WTC11 (cell line): ENCODE data around the gene PAOX. TPM values are rescaled to one million over a fixed set of nuclear protein-coding genes. Genes with fewer than 3 reads are reported as not detected.

Experiments
- ATAC-seq: fragments of 200-7000 bp; cut with Tn5 transposase; 2 replicates; pipeline ENCODE4 v1.10.0; 2021; ENCODE audit warnings: mild to moderate bottlenecking, moderate library complexity
- CTCF ChIA-PET: fragments of 300-600 bp; sonication (Branson Sonifier 250); formaldehyde crosslinking; loops from one replicate; lab custom pipeline; 2021; ENCODE audit warnings: antibody characterized with exemption; lab: Charles Lee
- POLR2A ChIA-PET: fragments of 350-600 bp; sonication (Branson Sonifier 250); formaldehyde crosslinking; loops from one replicate; lab custom pipeline; 2021; ENCODE audit warnings: antibody characterized with exemption; lab: Charles Lee
- DNase-seq: peaks from one replicate; pipeline ENCODE4 v3.0.0; 2021; ENCODE audit warnings: low spot score
- H3K27ac Mint-ChIP-seq: 2 replicates; pipeline ENCODE4 v1.8.0; 2021; ENCODE audit warnings: mixed read lengths
- H3K27me3 Mint-ChIP-seq: 2 replicates; pipeline ENCODE4 v1.8.0; 2021; ENCODE audit warnings: low read depth, mild to moderate bottlenecking, moderate library complexity, mixed read lengths
- H3K36me3 Mint-ChIP-seq: 2 replicates; pipeline ENCODE4 v1.8.0; 2021; ENCODE audit warnings: mixed read lengths
- H3K4me1 Mint-ChIP-seq: 2 replicates; pipeline ENCODE4 v1.8.0; 2022; ENCODE audit warnings: mixed read lengths
- H3K4me3 Mint-ChIP-seq: 2 replicates; pipeline ENCODE4 v1.8.0; 2021; ENCODE audit warnings: mild to moderate bottlenecking, moderate library complexity, mixed read lengths
- H3K9me3 Mint-ChIP-seq: 2 replicates; pipeline ENCODE4 v1.8.0; 2021; ENCODE audit warnings: mixed read lengths
- ATF1 ChIP-seq: sonication (generic); formaldehyde crosslinking; IDR thresholded peaks from 2 replicates; pipeline ENCODE4 v1.8.1; 2023; ENCODE audit warnings: mild to moderate bottlenecking, moderate library complexity, missing genetic modification reagents
- FOXK1 ChIP-seq: sonication (generic); formaldehyde crosslinking; IDR thresholded peaks from 2 replicates; pipeline ENCODE4 v1.8.0; 2022; ENCODE audit warnings: mild to moderate bottlenecking, moderate library complexity, missing genetic modification reagents
- GRHL2 ChIP-seq: fragments of 250-450 bp; sonication (Bioruptor Pico); IDR thresholded peaks from 2 replicates; pipeline ENCODE4 v1.8.0; 2022; ENCODE audit warnings: mild to moderate bottlenecking, moderate library complexity; ENCODE audit not compliant: insufficient replicate concordance, severe bottlenecking
- HMGA2 ChIP-seq: fragments of 250-450 bp; sonication (Bioruptor Pico); IDR thresholded peaks from 2 replicates; pipeline ENCODE4 v1.4.0; 2021; ENCODE audit warnings: mild to moderate bottlenecking, moderate library complexity
- NFE2L1 ChIP-seq: sonication (generic); formaldehyde crosslinking; IDR thresholded peaks from 2 replicates; pipeline ENCODE4 v1.8.1; 2023; ENCODE audit warnings: missing genetic modification reagents
- NFYB ChIP-seq: sonication (generic); formaldehyde crosslinking; conservative IDR thresholded peaks from 2 replicates; pipeline ENCODE4 v1.8.0; 2022; ENCODE audit warnings: low read depth, missing genetic modification reagents
- NR1H2 ChIP-seq: sonication (generic); formaldehyde crosslinking; IDR thresholded peaks from 2 replicates; pipeline ENCODE4 v1.9.0; 2021; ENCODE audit warnings: mild to moderate bottlenecking, moderate library complexity, missing genetic modification reagents
- NR2C2 ChIP-seq: sonication (generic); formaldehyde crosslinking; IDR thresholded peaks from 2 replicates; pipeline ENCODE4 v1.8.0; 2022; ENCODE audit warnings: mild to moderate bottlenecking, missing genetic modification reagents
- SMAD3 ChIP-seq: sonication (generic); formaldehyde crosslinking; IDR thresholded peaks from 2 replicates; pipeline ENCODE4 v1.8.0; 2022; ENCODE audit warnings: missing genetic modification reagents, mild to moderate bottlenecking, borderline replicate concordance
- SMAD4 ChIP-seq: sonication (generic); formaldehyde crosslinking; IDR thresholded peaks from 2 replicates; pipeline ENCODE4 v1.8.0; 2022; ENCODE audit warnings: mild to moderate bottlenecking, missing genetic modification reagents
- TCF7 ChIP-seq: sonication (generic); formaldehyde crosslinking; IDR thresholded peaks from 2 replicates; pipeline ENCODE4 v1.8.0; 2022; ENCODE audit warnings: mild to moderate bottlenecking, low read depth, missing genetic modification reagents, moderate library complexity
- ZNF121 ChIP-seq: sonication (generic); formaldehyde crosslinking; IDR thresholded peaks from 2 replicates; pipeline ENCODE4 v1.8.0; 2023; ENCODE audit warnings: missing genetic modification reagents
- ZNF263 ChIP-seq: sonication (generic); formaldehyde crosslinking; IDR thresholded peaks from 2 replicates; pipeline ENCODE4 v1.8.1; 2022; ENCODE audit warnings: low read depth, mild to moderate bottlenecking, moderate library complexity, missing genetic modification reagents
- ZNF317 ChIP-seq: sonication (generic); formaldehyde crosslinking; IDR thresholded peaks from 2 replicates; pipeline ENCODE4 v1.8.1; 2023; ENCODE audit warnings: low read depth, mild to moderate bottlenecking, moderate library complexity, missing genetic modification reagents, borderline replicate concordance
- ZNF671 ChIP-seq: fragments of 250-450 bp; sonication (Bioruptor Pico); IDR thresholded peaks from 2 replicates; pipeline ENCODE4 v1.8.0; 2021; ENCODE audit warnings: mild to moderate bottlenecking
- total RNA-seq: library from RNA; stranded (reverse); gene quantifications from 3 replicates; pipeline ENCODE4 v1.2.3, GENCODE V29; 2021
- TF ChIP-seq, protein P1 (sequence below): fragments of 250-450 bp; sonication (Bioruptor Pico); IDR thresholded peaks from 2 replicates; pipeline ENCODE4 v1.9.0; 2021; ENCODE audit warnings: mild to moderate bottlenecking, borderline replicate concordance
- TF ChIP-seq, protein P2 (sequence below): fragments of 250-450 bp; sonication (Bioruptor Pico); IDR thresholded peaks from 2 replicates; pipeline ENCODE4 v1.9.0; 2021; ENCODE audit warnings: mild to moderate bottlenecking
- TF ChIP-seq, protein P3 (sequence below): fragments of 250-450 bp; sonication (Bioruptor Pico); conservative IDR thresholded peaks from 2 replicates; pipeline ENCODE4 v1.9.0; 2021; ENCODE audit warnings: mild to moderate bottlenecking
- TF ChIP-seq, protein P4 (sequence below): sonication (generic); formaldehyde crosslinking; IDR thresholded peaks from 2 replicates; pipeline ENCODE4 v1.8.0; 2022; ENCODE audit warnings: mild to moderate bottlenecking, missing genetic modification reagents
- TF ChIP-seq, protein P5 (sequence below): fragments of 250-450 bp; sonication (Bioruptor Pico); IDR thresholded peaks from 2 replicates; pipeline ENCODE4 v1.9.0; 2021; ENCODE audit warnings: mild to moderate bottlenecking

PAOX gene
- total RNA-seq, 1 experiment from 2014 or later = 3.6 TPM

DNA sequence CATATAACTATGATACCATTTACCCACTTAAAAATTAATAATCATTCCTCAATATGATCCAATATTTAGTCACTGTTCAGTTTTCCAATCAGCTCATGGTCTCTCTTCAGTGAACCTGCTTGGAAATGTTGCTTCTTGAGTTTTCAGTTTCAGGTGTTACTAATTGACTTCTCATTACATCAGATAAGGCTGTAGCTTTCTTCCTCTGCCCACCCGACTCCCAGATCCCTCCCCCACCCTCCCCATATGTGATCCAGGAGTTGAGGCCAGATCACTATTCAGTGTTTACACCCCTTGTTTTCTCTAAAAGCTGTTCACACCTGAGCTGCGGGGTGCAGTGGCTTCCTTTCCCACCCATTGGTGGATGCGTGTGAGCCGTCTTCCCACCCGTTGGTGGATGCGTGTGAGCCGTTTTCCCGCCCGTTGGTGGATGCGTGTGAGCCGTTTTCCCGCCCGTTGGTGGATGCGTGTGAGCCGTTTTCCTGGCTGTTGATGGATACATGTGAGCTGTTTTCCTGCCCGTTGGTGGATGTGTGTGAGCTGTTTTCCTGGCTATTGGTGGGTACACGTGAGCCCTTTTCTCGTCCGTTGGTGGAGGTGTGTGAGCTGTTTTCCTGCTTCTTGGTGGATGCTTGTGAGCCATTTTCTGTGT, 11.7 kb downstream of the PAOX start:
- Mint-ChIP-seq H3K4me1 (peaks cover 11% of the 10 kb centered on the region), H3K36me3 (peaks cover 4% of the 10 kb centered on the region), H3K27me3 (no peaks in the 10 kb centered on the region; the same call in 1 of the 2 replicates), H3K9me3 (no peaks in the 10 kb centered on the region), H3K27ac (no peak overlapping the region), H3K4me3 (no peak overlapping the region)
- DNase-seq (no peak), ATAC-seq (no peak)
- ChIA-PET POLR2A (no interaction called here), CTCF (interaction anchor here (1.9 kb wide), 1 partner anchor 61 kb away, joined by 5 read pairs; no protein-coding TSS in a partner anchor)
- TF ChIP-seq NR1H2 (CRISPR knock-in tag) (no peak), GRHL2 (CRISPR knock-in tag) (no peak), SMAD3 (CRISPR knock-in tag) (no peak)
- TF ChIP-seq, protein P1, sequence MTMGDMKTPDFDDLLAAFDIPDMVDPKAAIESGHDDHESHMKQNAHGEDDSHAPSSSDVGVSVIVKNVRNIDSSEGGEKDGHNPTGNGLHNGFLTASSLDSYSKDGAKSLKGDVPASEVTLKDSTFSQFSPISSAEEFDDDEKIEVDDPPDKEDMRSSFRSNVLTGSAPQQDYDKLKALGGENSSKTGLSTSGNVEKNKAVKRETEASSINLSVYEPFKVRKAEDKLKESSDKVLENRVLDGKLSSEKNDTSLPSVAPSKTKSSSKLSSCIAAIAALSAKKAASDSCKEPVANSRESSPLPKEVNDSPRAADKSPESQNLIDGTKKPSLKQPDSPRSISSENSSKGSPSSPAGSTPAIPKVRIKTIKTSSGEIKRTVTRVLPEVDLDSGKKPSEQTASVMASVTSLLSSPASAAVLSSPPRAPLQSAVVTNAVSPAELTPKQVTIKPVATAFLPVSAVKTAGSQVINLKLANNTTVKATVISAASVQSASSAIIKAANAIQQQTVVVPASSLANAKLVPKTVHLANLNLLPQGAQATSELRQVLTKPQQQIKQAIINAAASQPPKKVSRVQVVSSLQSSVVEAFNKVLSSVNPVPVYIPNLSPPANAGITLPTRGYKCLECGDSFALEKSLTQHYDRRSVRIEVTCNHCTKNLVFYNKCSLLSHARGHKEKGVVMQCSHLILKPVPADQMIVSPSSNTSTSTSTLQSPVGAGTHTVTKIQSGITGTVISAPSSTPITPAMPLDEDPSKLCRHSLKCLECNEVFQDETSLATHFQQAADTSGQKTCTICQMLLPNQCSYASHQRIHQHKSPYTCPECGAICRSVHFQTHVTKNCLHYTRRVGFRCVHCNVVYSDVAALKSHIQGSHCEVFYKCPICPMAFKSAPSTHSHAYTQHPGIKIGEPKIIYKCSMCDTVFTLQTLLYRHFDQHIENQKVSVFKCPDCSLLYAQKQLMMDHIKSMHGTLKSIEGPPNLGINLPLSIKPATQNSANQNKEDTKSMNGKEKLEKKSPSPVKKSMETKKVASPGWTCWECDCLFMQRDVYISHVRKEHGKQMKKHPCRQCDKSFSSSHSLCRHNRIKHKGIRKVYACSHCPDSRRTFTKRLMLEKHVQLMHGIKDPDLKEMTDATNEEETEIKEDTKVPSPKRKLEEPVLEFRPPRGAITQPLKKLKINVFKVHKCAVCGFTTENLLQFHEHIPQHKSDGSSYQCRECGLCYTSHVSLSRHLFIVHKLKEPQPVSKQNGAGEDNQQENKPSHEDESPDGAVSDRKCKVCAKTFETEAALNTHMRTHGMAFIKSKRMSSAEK (CRISPR knock-in tag) = no peak
- TF ChIP-seq, protein P2, sequence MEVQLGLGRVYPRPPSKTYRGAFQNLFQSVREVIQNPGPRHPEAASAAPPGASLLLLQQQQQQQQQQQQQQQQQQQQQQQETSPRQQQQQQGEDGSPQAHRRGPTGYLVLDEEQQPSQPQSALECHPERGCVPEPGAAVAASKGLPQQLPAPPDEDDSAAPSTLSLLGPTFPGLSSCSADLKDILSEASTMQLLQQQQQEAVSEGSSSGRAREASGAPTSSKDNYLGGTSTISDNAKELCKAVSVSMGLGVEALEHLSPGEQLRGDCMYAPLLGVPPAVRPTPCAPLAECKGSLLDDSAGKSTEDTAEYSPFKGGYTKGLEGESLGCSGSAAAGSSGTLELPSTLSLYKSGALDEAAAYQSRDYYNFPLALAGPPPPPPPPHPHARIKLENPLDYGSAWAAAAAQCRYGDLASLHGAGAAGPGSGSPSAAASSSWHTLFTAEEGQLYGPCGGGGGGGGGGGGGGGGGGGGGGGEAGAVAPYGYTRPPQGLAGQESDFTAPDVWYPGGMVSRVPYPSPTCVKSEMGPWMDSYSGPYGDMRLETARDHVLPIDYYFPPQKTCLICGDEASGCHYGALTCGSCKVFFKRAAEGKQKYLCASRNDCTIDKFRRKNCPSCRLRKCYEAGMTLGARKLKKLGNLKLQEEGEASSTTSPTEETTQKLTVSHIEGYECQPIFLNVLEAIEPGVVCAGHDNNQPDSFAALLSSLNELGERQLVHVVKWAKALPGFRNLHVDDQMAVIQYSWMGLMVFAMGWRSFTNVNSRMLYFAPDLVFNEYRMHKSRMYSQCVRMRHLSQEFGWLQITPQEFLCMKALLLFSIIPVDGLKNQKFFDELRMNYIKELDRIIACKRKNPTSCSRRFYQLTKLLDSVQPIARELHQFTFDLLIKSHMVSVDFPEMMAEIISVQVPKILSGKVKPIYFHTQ = no peak

DNA sequence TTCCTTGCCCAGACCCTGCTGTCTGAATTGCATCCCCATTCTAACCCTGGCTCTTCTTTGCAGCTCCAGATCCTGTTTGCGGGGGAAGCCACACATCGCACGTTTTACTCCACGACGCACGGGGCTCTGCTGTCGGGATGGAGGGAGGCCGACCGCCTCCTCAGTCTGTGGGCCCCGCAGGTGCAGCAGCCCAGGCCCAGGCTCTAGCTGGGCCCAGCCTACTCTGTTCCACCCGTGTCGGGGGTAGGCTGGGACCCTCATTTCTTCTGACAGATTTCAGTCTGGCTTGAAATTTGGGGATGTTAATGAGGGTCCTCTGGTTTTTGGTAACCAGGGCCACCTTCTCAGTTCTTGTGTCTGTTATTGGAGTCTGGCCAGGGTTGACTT, 12.2 kb downstream of the PAOX start:
- H3K27ac Mint-ChIP-seq = no peak overlapping the region
- POLR2A ChIA-PET = no interaction called here
- peaks cover 4% of the 10 kb centered on the region for H3K36me3 Mint-ChIP-seq
- TF ChIP-seq, protein P1 (CRISPR knock-in tag) = no peak
- no peak for TF ChIP-seq FOXK1 (CRISPR knock-in tag)
- TF ChIP-seq, protein P3, sequence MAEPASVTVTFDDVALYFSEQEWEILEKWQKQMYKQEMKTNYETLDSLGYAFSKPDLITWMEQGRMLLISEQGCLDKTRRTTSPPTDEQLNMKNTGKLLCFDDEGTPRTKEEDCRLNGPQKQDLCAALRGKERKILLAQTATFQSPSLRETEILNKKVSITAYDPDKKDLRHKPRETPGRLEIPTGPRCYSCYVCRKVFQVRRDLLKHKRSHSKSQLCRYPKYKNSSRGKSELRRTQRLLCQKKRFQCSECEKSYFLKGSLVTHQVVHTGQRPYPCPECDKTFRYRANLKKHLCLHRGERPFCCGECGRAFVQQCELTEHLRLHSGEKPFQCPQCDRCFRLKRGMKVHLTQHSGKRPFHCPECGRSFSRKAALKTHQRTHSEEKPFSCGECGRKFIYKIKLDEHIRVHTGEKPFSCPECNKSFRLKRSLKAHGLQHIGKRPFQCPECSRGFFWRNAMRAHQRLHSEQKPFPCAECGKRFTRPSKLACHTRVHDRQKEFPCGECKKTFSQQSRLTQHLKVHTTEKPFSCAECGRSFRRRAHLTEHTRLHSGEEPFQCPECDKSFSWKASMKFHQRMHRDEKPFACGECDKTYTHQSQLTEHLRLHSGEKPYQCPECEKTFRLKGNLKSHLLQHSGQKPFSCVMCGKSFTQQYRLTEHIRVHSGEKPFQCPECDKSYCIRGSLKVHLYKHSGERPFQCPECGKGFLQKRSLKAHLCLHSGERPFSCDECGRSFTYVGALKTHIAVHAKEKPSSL (CRISPR knock-in tag) = no peak
- TF ChIP-seq NFE2L1 (CRISPR knock-in tag) = no peak
- TF ChIP-seq NR2C2 (CRISPR knock-in tag) = no peak
- no peak for TF ChIP-seq HMGA2
- TF ChIP-seq, protein P4, sequence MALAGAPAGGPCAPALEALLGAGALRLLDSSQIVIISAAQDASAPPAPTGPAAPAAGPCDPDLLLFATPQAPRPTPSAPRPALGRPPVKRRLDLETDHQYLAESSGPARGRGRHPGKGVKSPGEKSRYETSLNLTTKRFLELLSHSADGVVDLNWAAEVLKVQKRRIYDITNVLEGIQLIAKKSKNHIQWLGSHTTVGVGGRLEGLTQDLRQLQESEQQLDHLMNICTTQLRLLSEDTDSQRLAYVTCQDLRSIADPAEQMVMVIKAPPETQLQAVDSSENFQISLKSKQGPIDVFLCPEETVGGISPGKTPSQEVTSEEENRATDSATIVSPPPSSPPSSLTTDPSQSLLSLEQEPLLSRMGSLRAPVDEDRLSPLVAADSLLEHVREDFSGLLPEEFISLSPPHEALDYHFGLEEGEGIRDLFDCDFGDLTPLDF (CRISPR knock-in tag) = no peak
- TF ChIP-seq ATF1 = no peak
- no peak for TF ChIP-seq SMAD4
- TF ChIP-seq ZNF121 = no peak
- no peak for TF ChIP-seq ZNF263 (CRISPR knock-in tag)
- TF ChIP-seq ZNF671 = no peak
- TF ChIP-seq ZNF317 (CRISPR knock-in tag) = no peak
- TF ChIP-seq NFYB (CRISPR knock-in tag) = no peak
- no peak for TF ChIP-seq TCF7 (CRISPR knock-in tag)
- TF ChIP-seq, protein P5, sequence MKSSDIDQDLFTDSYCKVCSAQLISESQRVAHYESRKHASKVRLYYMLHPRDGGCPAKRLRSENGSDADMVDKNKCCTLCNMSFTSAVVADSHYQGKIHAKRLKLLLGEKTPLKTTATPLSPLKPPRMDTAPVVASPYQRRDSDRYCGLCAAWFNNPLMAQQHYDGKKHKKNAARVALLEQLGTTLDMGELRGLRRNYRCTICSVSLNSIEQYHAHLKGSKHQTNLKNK = no peak

More for the DNA sequence above, 12.2 kb downstream of the PAOX start:
- no peaks in the 10 kb centered on the region; the same call in 1 of the 2 replicates for H3K27me3 Mint-ChIP-seq
- CTCF ChIA-PET = no interaction called here
- no peaks in the 10 kb centered on the region for H3K9me3 Mint-ChIP-seq
- no peak for ATAC-seq
- no peak overlapping the region for H3K4me3 Mint-ChIP-seq
- H3K4me1 Mint-ChIP-seq = peaks cover 11% of the 10 kb centered on the region
- DNase-seq = no peak
